HFFc6 (cell line): ENCODE data around the gene VGLL4. TPM values are rescaled to one million over a fixed set of nuclear protein-coding genes. Genes with fewer than 3 reads are reported as not detected.

ENCODE experiments used
- DNase-seq: peaks from one replicate; pipeline ENCODE4 v3.0.0-alpha.2; 2018
- H3K27ac Mint-ChIP-seq: 2 replicates; pipeline ENCODE4 v1.8.0; 2020; ENCODE audit warnings: mild to moderate bottlenecking, mixed read lengths
- H3K27me3 Mint-ChIP-seq: 2 replicates; pipeline ENCODE4 v1.8.0; 2021; ENCODE audit warnings: mild to moderate bottlenecking, moderate library complexity, mixed read lengths; ENCODE audit not compliant: insufficient read depth
- H3K36me3 Mint-ChIP-seq: 2 replicates; pipeline ENCODE4 v1.8.0; 2021; ENCODE audit warnings: low read depth, mixed read lengths
- H3K4me1 Mint-ChIP-seq: 2 replicates; pipeline ENCODE4 v1.8.0; 2020; ENCODE audit warnings: low read depth, mixed read lengths
- H3K4me3 Mint-ChIP-seq: 2 replicates; pipeline ENCODE4 v1.8.0; 2020; ENCODE audit warnings: mild to moderate bottlenecking, moderate library complexity, mixed read lengths
- H3K9me3 Mint-ChIP-seq: 2 replicates; pipeline ENCODE4 v1.8.0; 2020; ENCODE audit warnings: mild to moderate bottlenecking, mixed read lengths
- total RNA-seq, 6 experiments: library from RNA; stranded (reverse); fragmentation: NEBNext Ultra II Directional; extraction: Animal tissue kit (Norgen Biotek cat#: 25700); gene quantifications; 2 replicates in 1 of 6; 3 replicates in 5 of 6; pipeline ENCODE4 v1.2.3, GENCODE V29; 2021
- TF ChIP-seq, protein P1 (sequence below): fragments of 200-600 bp; sonication (generic); IDR thresholded peaks from 2 replicates; pipeline ENCODE4 v1.5.0; 2021; ENCODE audit warnings: antibody characterized with exemption, mild to moderate bottlenecking

Gene VGLL4
- total RNA-seq, 6 experiments from 2014 or later: 31.6 to 42.2 (median 33.8) TPM

DNA sequence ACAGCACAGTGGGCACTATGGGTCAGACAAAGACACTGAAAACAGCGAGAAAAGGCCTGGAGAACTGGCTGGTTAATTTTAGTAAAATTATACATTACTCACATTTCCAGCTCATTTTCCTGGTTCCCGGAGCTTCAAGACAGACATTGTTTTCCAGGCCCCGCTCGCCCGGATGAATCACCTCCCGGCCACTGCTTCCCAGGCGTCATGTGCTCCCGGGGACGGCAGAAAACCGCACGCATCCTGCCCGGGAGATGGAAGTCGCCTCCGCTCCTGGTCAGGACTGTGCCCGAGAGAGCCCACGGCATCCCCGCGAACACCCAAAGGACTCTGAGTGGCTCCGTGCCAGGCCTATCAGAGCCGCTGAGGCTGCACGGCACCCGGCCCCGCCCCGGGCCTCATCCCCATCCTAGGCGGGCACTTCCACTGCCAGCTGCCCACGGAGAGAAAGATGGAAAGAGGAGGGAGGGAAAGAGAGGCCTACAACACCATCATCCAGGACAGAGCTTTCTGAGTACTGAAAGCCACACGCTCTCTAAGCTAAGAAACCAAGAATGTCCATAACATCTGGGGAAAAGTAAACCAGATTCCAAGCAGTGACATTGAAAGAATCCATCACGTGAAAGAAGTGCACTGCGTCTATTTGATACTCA is 75.1 kb downstream of the VGLL4 start:
- H3K36me3 Mint-ChIP-seq: peaks cover 42% of the 10 kb centered on the region
- H3K27ac Mint-ChIP-seq: peak overlapping the region; percentile 100
- peak; percentile 95 for DNase-seq
- TF ChIP-seq, protein P1, sequence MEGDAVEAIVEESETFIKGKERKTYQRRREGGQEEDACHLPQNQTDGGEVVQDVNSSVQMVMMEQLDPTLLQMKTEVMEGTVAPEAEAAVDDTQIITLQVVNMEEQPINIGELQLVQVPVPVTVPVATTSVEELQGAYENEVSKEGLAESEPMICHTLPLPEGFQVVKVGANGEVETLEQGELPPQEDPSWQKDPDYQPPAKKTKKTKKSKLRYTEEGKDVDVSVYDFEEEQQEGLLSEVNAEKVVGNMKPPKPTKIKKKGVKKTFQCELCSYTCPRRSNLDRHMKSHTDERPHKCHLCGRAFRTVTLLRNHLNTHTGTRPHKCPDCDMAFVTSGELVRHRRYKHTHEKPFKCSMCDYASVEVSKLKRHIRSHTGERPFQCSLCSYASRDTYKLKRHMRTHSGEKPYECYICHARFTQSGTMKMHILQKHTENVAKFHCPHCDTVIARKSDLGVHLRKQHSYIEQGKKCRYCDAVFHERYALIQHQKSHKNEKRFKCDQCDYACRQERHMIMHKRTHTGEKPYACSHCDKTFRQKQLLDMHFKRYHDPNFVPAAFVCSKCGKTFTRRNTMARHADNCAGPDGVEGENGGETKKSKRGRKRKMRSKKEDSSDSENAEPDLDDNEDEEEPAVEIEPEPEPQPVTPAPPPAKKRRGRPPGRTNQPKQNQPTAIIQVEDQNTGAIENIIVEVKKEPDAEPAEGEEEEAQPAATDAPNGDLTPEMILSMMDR: no peak
- H3K4me1 Mint-ChIP-seq: peaks cover 74% of the 10 kb centered on the region
- H3K9me3 Mint-ChIP-seq: no peaks in the 10 kb centered on the region
- peak overlapping the region; percentile 86 for H3K4me3 Mint-ChIP-seq
- peaks cover 19% of the 10 kb centered on the region for H3K27me3 Mint-ChIP-seq

DNA sequence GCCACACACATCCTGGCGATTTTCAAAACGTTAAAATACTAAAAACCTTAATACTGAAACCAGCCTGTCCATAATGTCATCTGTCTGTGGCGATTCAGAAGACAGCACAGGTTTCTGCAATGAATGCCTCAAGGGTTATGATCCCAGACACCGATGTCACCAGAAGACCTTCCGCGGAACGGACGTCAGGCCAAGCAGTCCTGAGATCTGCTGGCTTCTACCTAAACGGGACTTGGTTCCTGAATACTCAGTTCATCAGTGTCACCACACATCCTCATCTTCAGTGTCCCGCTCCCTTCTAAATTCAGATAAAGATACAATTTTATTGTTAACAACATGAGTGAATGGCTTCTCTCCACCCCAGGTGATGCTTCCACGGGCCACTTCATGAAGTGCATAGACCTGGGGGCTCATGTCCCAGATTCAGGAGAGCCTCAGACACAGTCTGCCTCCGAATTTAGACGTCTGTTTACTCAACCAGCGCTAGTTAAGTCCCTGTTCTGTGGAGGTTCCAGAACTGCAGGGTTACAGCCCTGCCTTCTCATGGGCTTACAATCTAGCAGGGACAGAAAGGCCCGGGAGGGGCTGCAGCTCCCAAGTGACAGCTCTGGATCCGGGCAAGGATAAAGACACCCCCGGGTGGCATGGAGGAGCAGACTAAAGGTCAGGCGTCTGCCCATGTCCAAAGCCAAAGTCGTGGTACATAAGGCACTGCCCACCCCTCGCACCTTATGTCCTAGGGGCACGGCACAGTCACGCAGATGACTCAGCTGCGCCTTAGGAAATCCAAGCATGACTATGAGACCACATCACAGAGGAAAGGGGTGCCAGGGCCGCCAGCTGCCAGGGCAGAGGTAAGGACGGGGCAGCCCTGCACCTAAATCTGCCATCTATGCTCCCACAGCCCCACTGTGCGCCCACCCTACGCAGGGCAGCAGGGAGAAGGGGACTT is 75.9 kb downstream of the VGLL4 start:
- H3K9me3 Mint-ChIP-seq: no peaks in the 10 kb centered on the region
- peaks cover 73% of the 10 kb centered on the region for H3K4me1 Mint-ChIP-seq
- peak overlapping the region; percentile 86 for H3K4me3 Mint-ChIP-seq
- DNase-seq: peak; percentile 85
- TF ChIP-seq, protein P1: no peak
- H3K36me3 Mint-ChIP-seq: peaks cover 41% of the 10 kb centered on the region
- peaks cover 21% of the 10 kb centered on the region for H3K27me3 Mint-ChIP-seq
- H3K27ac Mint-ChIP-seq: peak overlapping the region; percentile 100

DNA sequence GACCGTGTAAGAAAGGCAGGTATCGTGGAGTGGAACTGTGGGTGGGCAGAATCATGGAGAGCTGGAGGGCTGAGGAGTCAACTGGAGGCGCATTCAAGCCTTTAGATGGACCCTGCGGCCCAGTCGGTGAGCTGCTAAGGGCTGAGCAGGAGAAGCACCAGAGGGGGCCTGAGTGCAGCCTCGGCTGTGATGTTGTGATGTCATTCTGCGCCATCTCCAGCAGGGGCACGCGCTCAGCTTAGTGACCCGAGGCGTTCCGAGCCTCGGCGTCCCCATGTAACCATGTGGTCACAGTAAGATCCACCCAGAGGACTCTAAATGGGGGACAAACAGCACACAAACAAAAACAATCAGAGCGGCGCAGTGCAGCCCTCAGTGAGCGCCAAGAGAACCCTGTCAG is 76.8 kb downstream of the VGLL4 start:
- Mint-ChIP-seq H3K36me3 (peaks cover 45% of the 10 kb centered on the region), H3K27ac (peak overlapping the region; percentile 100), H3K27me3 (peaks cover 23% of the 10 kb centered on the region), H3K4me3 (peak overlapping the region; percentile 86), H3K4me1 (peaks cover 64% of the 10 kb centered on the region), H3K9me3 (no peaks in the 10 kb centered on the region)
- DNase-seq: no peak
- TF ChIP-seq, protein P1: peak; percentile 52

DNA sequence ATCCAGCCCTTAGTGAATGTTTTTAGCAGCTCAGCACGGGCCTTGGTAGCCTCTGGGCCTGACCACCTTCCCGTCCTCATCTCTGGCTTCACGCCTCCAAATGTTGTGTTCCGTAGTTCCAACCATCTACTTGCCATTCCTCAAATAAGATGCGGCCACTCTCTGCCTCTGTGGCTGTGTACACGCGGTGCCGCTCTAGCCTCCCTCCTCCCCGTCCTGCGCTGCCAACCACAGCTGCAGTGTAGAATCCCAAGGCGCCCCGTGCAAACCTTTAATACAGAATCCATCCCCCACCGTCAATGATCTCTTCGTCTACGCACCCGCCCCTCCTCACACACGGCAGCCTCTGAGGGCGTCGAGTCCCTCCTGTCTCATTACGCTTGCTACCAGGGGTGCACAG is 77.2 kb downstream of the VGLL4 start:
- peaks cover 60% of the 10 kb centered on the region for H3K4me1 Mint-ChIP-seq
- peak overlapping the region; percentile 100 for H3K27ac Mint-ChIP-seq
- TF ChIP-seq, protein P1: no peak
- H3K36me3 Mint-ChIP-seq: peaks cover 45% of the 10 kb centered on the region
- peaks cover 24% of the 10 kb centered on the region for H3K27me3 Mint-ChIP-seq
- no peaks in the 10 kb centered on the region for H3K9me3 Mint-ChIP-seq
- no peak for DNase-seq
- peak overlapping the region; percentile 86 for H3K4me3 Mint-ChIP-seq

DNA sequence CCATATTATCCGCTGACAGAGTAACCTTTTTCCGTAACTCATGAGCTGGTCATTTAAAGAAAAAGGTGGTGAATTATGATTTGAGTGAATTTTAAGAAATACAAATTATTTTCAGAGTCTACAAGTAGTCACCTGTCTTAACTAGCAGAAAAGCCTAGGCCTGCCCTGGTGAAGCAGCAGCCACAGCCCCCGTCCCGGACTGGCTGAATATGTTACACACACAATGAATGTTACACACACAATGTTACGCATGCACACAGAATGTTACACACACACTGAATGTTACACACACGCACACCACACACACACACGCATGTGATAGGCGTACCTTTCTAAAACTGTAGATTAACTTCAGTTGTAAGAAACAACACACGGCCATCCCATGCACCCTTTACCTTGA is 77.8 kb downstream of the VGLL4 start:
- H3K27me3 Mint-ChIP-seq: peaks cover 23% of the 10 kb centered on the region
- H3K36me3 Mint-ChIP-seq: peaks cover 44% of the 10 kb centered on the region
- 0 out of 2 replicates have a peak overlapping the region, but pooled peaks have one; percentile 24 for H3K4me3 Mint-ChIP-seq
- no peak for DNase-seq
- no peaks in the 10 kb centered on the region for H3K9me3 Mint-ChIP-seq
- peaks cover 58% of the 10 kb centered on the region for H3K4me1 Mint-ChIP-seq
- TF ChIP-seq, protein P1: no peak
- H3K27ac Mint-ChIP-seq: peak overlapping the region; percentile 100
